GM19468 (cell line): ENCODE data around the gene MYLK2.
"Not testable (repeated sequence)": the region's sequence is repeated elsewhere in the genome, so short reads cannot be mapped to it uniquely, and the experiment has no call there.

Source experiments
- ATAC-seq: cut with Tn5 transposase; IDR thresholded peaks from one replicate; pipeline ENCODE4 v1.9.1; 2021; ENCODE audit warnings: mild to moderate bottlenecking, moderate library complexity, moderate number of reproducible peaks; ENCODE audit not compliant: unreplicated experiment; ENCODE audit errors: extremely low read depth

MYLK2 gene

DNA sequence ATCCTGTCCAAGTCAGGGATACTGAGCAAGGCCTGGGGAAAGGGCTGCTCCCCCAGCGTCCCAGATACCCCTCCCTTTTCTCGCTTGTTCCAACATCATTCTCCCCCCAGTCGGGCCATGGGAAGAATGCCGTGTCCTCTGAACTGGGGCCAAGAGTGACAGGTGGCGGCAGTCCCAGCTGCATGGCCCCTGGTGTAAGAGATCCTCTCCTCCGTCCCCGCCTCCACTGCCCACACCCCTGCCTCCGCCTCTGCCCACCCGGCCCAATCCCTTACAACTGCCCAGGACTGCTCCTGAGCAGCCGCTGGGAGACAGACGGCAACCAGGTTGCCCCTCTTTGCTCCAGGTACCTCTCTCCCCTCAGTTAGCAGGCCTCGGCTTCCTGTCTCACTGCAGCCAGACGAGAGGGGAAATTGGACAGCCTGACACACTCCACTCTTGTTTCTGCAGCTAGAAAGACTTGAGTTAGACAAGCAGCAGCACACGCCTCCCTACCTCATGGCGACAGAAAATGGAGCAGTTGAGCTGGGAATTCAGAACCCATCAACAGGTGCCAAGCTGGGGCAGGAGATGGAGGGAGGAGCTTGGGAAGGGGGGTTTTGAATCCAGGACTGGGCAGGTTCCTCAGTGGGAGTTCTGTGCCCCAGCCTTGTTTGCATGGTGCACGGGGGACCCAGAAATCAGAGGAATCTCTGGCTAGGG lies at the start of gene MYLK2:
TSS of gene MYLK2 (plus strand) at position 274 of the 702 bp plus-strand sequence. CDS start at position 499, 225 bp downstream.
- ATAC-seq, result no peak

DNA sequence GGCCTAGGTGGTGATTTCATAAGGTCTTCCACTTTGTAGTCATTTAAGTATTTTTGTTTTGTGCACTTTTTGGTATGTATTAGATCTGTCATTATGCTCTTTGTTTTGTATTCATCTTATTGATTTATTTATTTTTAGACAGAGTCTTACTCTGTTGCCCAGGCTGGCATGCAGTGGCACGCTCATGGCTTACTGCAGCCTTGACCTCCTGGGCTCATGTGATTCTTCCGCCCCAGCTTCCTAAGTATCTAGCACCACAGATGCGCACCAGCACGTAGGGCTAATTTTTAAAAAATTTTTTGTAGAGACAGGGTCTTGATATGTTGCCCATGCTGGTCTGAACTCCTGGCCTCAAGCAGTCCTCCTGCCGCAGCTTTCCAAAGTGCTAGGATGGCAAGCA lies 49.5 kb upstream of the MYLK2 start:
- ATAC-seq, result no peak

DNA sequence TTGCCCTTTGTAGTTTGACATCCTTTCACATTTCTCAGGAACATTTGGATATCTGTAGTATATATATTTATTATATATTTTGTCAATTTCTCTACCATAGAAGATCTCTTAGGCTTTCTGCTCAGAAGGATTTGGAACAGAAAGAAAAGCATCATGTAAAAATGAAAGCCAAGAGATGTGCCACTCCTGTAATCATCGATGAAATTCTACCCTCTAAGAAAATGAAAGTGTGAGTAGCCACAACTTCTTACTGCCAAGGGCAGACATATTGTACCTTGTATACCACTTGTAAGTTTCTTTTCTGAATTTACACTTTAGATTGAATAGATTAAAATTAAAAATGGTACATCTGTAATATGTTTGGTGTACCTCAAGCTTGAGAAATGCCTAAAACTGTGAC lies 48.9 kb upstream of the MYLK2 start:
- ATAC-seq, result no peak

DNA sequence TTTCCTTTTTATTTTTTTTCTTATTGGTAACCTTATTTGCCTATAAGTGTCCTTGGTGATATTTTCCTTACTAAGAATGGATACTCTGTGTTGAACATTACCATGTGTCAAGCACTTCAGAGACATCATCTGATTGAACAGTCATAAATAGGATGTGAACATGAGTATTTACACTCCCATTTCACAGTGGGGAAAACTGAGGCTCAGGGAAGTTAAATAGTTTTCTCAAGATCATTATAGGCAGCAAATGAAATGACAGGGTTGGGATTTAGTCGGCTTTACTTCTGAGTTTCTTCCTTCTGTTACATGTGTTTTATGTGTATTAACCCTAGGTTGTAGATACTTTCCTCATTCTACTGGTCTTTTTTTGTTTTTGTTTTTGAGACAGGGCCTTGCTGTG lies 44.7 kb upstream of the MYLK2 start:
- no peak for ATAC-seq

DNA sequence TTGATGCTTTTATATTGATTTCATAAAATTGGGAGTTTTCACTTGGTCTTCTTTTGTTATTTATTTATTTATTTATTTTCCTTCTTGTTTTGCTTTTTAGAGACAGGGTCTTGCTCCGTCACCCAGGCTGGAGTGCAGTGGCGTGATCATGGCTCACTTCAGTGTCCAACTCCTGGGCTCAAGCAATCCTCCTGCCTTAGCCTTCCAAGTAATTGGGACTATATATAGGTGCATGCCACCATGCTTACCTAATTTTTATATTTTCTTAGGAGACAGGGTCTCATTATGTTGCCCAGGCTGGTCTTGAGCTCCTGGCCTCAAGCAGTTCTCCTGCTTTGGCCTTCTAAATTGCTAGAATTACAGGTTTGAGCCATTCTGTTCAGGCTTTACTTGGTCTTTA lies 38.3 kb upstream of the MYLK2 start:
- no peak for ATAC-seq

DNA sequence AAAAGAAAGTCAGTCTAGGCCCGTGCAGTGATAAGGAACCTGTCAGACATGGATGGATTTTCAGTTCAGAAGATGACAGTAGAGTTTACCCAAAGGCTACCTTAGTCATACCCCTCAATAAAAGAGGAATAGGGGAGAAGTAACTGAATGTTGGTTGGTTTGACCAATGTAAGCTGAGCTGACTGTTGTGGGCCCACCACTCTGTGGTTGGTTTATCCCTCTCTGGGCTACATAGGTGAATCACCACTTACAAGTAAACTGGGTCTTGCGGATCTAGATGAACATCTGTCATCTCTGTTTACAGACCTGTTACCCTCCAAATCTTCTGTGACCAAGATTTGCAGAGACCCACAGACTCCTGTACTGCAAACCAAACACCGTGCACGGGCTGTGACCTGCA lies 37.2 kb upstream of the MYLK2 start:
- ATAC-seq, result no peak

DNA sequence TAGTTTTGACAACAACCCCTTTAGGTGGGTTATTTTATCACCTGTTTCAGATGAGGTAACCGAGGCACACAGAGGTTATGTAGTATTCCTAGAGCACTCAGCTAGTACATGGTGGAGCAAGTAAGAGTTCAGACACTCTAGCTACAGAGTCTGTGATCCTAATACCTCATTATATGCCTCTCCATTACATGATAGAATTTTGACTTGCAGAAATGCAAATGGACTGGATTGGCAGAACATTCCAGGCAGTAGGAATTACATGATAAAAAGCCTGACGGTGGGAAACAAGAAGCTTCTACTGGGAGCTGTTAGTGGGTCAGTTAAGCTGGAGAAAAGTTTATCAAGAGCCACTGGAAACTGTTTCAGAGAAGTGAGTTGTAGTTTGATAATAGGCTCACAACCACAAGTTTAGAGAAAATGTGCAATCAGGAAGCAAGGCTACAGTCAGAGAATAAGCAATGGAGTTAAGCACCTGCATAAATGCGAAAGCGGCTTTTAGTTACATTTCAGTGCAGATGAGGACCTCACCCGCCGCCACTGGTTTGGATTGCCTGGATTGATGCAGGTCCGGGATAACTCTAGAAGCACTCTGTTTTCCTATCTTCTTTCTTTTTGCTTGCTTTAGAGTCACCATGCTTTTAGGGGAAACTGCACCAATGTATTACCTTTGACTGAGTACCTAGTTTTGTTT lies 34.7 kb upstream of the MYLK2 start:
- no peak for ATAC-seq

DNA sequence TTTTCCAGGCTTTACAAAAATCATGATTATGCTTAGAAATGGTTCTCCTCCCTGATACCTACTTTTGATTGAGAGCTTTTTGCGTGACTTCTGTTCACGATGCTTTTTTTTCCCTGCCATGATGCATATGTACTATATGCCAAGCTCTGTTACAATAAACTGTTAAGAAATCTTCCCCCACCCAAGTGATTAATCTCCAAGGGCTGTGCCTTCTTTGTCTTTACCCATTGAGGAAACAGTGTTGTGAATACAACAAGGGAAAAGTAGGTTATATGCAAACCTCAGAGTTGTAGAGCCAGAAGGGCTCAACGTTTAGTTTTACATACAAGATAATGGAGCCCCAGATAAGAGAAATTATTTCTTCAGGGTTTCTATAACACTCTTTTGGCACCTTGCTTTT lies 34.1 kb upstream of the MYLK2 start:
- no peak for ATAC-seq

DNA sequence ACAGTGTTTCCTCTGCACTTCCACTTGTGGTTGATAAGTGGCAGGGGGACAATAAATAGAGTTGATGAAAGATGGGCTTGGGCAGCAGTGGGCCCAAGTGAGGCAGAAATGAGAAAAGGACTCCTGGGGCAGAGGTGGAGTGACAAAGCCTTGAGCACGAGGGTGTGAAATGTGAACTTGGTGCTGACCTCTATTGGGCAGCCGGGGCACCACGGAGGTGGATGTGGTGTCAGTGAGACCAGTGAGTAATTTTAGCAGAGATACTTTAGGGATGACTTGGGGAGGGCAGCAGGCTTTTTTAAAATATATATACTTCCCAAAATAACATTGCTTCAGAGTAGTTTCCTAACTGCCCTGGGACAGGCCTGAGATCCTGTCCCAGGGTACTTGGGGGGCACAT lies 30.6 kb upstream of the MYLK2 start:
- no peak for ATAC-seq

DNA sequence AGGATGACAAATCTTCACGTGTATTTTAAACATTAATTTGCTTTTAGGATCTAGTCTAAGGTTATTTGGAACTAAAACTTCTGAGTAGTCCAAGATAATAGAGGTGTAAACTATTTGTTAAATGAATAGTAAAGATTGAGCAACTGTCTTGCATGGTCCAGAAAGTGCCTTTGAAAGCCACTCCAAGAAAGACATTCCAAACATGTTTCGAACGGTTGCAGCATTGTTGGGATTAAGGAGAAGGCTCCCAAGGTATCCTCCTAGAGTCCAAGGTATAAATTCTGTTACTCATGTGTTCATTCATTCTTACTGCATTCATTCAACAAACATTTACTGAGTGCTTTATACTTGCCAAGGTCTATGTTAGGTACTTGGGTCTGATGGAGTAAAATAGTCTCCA lies 28.8 kb upstream of the MYLK2 start:
- no peak for ATAC-seq

DNA sequence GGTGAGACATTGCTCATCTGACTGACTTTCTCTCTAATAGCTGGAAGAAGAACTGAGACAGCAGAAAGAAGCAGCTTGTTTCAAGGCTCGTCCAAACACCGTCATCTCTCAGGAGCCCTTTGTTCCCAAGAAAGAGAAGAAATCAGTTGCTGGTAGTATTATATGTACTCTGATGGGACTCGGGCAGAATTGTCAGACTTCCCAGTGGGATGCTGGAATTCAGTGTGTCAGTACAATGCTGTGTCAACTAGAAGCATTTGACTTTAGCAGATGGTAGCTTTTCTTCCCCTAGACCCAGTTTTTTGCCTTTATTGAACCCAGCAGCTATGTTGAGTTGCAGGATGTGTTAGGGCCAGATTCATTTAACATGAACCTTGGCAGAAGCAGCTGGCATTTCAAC lies 21.8 kb upstream of the MYLK2 start:
- no peak for ATAC-seq

DNA sequence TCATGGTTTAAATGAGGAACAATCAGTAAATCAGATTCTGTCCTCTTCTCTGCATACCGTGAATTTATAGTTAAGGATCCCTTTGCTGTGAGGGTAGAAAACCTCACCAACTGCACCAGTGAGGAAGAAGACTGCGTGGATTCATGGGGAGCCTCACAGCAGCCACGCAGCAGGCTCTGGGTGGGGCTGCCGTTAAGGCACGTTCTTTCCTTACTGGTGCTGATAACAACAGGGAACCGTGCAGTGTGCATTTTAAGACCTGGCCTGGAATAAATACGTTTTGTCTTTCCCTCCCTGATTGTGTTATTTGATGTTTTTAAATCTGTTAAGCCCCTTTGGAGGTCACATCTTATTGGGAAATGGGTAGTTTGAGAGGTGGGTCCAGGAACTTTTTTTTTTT lies 17.6 kb upstream of the MYLK2 start:
- ATAC-seq, result no peak

DNA sequence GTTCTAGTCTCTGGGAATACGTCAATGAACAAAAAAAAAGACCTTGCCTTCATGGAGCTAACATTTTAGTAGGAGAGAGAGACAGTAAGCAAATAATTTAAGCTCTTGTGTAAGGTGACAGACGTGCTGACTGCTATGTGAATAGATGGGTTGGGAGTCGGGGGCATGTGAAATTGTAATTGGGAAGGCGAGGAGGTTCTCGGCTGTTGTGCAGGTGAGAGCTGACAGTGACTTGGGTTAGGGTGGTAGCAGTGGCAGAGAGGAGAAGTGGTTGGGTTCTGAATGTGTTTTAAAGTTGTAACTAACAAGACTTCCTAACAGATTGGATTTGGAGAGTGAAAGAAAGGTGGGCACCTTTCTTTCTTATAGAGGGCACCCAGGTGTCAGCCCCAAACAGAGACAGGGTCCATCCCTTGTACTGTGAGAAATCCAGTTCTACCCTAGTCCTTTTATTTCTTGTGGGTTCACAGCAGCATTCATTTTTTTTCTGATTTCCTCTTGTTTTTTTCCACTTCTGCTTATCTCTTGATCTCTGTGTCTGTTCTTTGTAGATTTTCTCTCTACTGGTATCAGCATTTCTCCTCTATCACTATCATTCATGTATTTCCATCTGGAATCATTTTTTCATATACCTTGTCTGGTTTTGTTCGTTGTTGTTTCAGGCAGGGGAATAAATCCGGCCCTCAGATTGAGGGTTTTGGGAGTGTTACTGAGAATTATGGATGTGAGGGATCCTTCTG lies 15.4 kb upstream of the MYLK2 start:
- ATAC-seq, result no peak

DNA sequence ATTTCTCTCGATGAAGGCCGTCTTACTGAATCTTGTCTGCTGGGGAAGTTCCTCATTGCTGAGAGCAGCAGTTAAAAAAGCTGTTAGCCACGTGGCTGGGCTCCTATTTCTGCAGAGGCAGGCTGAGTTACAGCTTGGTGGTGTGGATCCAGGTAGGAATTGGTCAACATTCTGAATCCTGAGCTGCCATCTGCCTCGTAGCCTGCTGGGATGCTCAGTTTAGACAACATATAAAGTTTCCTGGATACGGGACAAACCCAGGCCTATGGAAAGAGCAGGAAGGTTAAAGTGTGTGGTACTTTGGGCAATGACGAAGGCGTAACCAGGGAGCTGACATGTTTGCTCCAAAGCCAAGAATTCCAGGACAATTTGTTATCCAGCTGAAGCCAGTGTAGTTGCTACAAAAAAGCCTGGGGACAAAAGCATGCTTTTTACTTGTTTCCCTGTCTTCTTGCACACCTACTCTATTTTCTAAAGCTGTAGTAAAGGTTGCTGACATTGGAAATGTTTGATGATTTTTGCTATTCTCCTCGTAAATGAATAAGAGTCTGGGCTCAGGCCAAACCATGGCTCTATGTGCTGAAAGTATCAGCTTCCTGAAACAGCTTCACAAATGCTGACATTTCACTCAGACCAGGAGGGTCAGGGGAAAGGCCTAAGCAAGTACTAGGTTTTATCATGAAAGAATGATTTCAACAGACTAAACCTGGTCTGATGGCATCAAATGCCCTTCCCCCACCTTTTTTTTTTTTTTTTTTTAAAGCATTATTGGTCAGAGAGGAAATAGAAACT lies 12.4 kb upstream of the MYLK2 start:
- no peak for ATAC-seq

DNA sequence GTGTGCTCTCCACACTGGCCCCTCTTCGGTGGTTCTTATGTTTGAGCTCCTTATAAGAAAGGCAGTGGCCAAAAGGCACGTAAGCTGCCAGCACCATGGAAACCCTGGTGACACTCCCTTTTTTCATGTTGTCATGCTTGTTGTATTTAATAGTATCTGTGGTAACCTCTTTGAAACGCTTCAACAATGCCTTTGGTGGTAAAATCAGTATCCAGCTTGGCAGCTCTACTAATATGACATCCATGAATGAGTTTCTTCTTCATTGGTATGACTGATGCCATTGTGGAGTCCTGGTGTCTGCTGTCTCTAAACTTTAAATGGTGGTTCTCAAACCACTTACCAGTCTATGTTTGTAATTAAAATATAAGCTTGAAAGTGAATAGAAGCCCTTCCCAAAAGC lies 10.7 kb upstream of the MYLK2 start:
- ATAC-seq, result no peak

DNA sequence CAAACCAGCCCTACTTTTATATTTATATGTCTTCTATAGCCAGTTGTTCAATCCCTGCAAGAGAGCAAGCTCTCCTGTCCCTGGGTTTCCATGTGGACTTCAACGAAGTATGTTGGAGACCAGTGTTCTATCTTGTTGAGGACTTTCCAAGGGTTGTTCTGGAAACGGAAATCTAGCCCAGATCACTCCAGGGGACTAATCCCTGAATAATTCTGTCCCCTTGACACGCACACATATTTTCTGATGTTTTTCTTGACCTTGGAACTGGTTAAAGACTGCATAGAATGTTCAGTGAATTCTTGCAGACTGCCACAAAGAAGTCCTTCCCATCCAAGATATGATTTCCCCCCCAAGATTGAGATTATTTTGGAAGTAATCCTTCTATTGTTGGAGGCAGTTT lies 9.5 kb upstream of the MYLK2 start:
- ATAC-seq, result no peak

DNA sequence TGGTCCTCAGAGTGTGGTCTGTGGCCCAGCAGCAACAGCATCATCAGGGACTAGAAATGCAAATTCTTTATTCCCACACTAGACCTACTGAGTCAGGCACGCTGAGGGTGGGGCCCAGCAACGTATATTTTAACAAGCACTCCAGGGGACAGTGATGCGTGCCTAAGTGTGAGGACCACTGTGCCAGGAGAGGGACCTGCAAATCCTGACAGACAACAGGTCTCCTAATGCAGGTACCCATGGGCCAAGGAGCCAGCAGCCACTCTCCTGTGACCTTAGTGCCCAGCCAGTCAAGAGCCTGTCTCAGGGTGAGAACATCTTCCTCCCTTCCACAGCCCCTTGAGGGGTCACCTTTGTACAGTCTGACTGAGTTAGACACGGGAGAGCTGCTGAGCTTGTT lies 8.0 kb upstream of the MYLK2 start:
- ATAC-seq, result no peak

DNA sequence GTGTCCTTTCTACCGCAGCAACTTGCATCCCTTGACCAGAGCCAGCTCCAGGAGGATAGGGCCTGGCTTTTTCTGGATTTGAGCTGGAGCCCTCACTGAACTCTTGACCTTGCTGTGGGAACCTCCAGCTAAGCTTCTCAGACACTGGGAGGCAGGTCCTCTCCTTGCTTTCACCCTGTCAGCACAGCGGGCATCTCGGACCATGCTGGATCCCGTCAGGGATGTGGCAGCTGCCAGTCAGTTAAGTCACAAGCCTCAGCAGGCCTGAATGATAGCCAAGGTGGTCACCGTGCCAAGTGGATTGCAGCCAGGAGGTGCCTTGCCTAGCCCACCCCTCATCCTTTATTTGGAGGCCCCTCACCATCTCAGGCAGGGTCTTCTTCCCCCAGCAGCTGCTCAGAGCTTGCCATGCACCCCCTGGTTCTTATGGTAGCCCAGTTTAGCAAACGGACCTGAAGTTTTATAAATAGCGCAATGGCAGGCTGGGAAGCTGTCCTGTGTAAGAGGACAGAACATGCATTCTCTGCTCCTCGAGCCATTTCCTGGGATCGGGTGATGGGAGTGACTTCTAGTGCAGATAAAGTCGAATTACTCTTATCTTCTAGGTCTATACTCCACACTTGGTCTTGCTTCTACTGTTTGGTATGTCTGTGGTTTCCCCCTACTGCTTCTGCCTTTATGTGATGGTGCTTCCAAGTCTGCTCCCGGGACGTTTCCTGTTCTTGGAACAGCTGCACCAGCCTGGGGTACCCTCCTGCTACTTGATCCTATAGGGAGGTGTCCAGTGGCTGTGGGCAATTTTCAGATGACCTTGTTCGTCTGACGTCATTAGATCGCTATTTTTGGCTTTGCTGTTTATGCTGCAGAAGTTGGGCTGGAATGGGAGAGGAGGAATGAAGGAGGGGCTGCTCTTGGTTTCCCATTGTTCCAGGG lies 7.1 kb upstream of the MYLK2 start:
- no peak for ATAC-seq

DNA sequence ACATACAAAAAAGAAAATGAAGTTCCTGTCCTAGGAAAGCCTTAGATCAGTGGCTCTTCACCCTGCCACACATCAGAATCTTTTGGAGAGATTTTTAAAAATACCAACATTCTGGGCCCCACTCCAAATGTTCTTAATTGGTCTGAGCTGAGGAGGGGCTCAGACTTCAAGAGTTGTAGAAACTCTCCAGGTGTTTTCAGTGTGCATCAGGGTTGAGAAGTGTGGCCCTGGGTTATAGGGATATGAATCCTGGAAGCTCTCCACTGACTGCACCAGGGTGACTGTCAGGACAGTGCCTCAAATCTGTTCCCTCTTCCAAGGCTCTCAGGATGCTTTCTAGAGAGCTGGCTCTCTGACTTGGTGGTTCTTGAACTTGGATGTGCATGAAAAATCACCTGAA lies 5.5 kb upstream of the MYLK2 start:
- ATAC-seq, result no peak

DNA sequence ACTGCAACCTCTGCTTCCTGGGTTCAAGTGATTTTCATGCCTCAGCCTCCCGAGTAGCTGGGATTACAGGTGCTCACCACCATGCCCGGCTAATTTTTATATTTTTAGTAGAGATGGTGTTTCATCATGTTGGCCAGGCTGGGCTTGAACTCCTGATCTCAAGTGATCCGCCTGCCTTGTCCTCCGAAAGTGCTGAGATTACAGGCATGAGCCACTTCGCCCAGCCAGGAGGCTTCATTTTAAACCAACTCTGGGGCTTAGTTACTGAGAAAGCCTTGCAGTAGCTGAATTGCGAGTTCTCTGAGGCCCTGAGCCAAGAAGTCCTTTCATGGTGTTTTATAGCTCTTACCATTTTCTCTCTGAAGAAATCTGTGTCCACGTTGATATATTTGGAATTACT lies 5.0 kb upstream of the MYLK2 start:
- ATAC-seq, result not testable (repeated sequence)
